HS-5 (cell line): ENCODE data around the gene FBXO7.

Experiments used
- DNase-seq: peaks from one replicate; pipeline ENCODE4 v3.0.0-alpha.2; 2012; ENCODE audit warnings: low read depth

The FBXO7 gene

GRCh38 chr22:32490279-32490678 lies 15.7 kb downstream of the FBXO7 start:
- no peak for DNase-seq

DNA sequence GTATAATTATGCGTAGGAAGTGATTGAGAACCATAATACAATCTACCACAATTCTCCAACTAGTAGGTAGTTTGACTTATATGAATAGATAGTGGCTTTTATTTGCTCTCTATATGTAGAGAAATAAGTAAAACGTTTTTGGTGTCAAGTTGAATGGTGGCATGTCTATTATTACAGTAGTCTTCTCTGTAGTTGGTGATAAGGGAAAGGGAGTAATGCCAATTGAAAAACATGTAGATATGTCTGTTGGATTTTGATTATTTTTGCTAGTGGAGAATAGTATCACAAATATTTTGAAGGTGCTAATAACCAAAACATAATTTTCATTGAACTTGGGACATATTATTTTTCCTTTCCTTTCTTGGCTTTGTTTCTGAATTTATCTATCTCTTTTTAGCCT lies 17.5 kb downstream of the FBXO7 start:
- DNase-seq: no peak

GRCh38 chr22:32493551-32493950 lies 18.9 kb downstream of the FBXO7 start:
- DNase-seq: no peak

DNA sequence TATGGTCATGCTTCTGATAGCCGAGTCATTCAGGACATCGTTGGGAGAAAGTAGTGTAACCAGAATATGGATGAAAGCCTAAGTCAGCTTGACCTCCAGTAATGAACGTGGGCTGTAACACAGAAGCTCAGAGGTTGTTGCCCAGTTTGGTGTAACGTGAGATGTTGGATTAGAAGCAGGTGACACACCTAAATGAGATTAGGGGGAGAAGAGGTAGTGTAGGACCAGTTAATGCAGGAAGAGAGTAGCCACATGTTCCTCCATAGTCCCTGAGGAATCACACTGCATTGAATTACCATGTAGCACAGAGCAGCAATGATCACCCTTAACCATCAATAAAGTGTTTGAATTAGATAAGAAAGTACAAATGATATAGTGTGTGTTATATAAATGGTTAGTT lies 20.4 kb downstream of the FBXO7 start:
- no peak for DNase-seq

GRCh38 chr22:32499666-32500065 lies 25.1 kb downstream of the FBXO7 start:
- DNase-seq: no peak

DNA sequence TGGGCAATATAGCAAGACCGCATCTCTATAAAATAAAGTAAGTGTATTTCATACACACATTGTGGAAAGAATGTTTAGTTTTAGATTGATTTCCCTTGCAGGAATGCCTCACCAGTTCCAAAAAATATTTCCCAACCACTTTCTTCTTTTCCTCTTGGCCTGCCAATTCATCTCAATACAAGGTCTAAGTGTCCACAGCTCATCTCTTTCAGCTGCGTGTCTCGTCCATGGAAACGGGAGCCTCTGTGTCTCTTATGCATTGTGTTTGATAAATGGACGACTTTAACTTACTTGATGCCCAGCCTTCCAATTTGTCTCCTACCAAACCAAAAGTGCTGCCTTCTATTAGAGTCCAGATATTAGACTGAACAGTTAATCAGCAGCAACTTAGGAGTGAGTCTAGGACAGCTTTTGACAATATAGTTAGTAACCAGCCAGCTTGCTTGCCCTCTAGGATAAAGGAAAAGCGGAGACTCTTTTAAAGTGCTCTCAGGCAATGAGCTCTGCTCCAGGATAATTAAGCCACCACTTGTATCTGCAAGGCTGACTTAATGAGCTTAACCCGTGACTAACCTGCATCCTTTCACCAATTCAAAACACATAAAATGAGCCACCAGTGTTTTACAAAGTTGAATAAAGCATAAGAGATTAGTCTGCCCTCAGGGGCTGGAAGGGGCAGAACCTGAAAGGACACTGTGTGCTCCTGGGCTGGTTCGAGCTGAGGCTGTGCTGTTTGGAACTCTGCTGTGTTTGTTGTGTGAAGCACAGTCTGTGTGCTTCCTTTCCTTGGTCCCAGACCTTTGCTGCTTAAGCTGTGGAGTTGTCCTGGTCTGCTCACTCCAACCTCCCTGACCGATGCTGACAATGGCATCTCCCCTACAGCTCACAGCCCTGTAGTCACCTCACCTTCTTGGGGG lies 27.5 kb downstream of the FBXO7 start:
- DNase-seq: no peak

DNA sequence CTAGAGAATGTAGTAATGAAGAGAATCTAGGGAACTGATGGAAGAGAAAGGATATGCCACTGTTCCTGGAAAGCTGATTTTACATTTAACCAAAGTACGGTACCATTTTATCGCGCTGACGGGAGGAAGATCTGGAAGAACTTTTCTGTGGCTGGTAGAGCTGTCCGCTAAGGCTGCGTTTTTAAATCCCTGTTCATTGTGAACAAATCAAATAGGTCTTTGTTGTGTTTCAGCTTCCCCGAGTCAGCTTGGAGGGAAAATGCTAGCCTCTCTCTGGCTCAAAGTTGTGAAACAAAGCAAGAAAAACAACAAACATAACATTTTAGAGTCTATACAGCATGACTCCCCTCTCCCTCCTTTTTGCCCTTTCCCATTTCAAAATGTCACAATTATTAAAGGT lies 34.4 kb downstream of the FBXO7 start:
- no peak for DNase-seq

DNA sequence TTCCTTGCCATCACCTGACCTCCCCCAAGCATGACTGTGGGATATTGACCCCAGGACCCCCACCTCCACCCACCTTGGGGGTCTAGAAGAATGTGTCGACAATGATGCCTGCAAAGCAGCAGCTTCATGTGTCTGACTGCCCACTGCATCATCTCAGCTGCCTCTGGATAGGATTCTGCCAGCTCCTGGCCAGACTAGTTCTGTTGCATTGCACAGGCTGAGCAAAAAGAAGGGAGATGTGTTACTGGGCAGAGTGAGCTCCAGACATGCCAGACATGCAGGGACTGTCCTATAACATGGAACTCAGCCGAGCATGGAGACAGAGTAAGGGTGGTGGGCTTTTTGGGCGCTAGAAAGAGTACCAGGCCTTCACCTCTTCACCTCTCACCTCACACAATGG lies 36.7 kb downstream of the FBXO7 start:
- DNase-seq: no peak

DNA sequence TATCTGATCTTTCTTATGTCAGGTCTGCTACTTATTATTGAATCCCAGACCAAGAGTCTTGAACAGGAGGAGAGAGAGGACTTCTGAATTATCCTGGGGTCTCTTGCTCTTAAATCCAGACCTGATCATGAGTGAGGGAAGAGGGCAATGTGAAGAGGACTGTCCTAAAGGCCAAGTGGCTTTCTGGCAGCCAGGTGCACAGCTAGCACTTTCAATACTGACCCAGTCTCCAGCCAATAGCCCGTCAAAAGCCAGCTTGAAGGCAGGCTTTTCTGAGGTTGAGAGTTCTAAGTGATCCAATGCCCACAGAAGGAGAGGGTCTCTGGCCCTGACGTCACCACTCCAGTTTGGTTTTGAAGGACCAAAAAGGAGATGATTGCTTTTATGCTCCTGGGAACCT lies 37.2 kb downstream of the FBXO7 start:
- DNase-seq: no peak

DNA sequence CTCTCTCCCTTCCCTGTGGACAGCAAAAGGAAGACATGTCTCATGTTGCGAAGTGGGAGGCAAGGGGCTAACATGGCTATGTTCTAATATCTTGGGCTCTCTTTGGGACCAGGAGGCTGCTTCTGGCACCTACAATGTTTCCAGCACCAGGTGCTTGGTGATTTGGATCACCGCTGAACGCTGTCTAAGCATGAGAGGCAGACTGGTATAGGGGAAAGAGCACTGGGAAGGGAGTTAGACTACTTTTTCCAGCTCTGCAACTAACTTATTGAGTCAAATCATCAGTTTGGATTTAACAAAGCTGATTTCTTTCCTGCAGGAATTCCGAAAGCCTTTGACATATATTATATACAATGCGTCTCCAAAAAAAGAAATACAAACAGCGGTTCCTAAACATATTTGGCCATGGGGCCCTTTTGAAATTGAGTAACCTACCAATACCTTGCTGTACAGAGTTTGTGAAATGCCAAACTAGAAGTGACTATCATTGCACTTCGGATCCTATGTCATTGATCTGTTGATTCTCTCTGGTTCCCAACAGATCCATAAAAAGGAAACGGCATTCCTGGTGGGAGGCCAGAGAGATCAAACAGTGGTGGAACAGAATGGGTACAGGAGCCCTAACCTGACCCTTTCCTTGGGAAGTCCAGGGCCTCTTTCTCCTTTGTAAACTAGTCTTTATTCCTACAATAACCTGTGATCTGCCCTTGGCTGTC lies 37.8 kb downstream of the FBXO7 start:
- DNase-seq: no peak

- DNase-seq: no peak
Measured at GRCh38 chr22:32515084-32515483, 40.5 kb downstream of the FBXO7 start.

DNA sequence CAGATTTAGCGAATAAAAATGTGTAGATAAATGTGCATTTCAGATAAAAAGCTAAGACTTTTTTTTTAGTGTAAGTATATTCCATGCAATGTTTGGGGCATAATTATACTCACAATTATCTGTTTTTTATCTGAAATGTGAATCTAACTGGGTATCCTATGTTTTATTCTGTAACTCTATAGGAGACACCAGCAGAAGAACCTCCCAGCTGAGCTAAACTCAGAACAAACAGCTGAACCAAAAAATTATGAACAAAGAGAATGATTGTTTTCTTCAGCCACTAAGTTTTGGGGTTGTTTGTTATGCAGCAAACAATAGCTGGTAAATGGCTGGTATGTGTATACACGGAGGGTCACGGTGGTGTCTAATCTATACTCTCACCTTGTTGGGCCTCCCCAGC lies 42.9 kb downstream of the FBXO7 start:
- DNase-seq: no peak

GRCh38 chr22:32517921-32518320 lies 43.3 kb downstream of the FBXO7 start:
- DNase-seq: no peak

DNA sequence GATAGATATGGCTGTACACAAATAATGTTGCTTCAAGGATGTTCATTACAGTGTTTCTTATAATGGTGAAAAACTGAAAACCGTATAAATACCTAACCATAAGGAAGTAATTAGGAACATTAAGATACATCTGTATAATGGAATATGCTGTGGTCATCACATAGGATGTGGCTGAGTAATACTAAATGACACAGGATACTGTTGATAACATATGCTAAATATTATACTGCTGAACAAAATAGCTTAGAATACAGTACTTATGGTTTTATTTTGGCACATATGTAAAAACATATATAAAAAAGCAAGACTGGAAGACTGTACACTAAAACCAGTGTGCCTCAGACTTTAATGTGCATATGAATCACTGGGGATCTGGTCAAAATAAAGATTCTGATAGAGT lies 43.8 kb downstream of the FBXO7 start:
- peak; percentile 26 for DNase-seq

GRCh38 chr22:32518848-32519247 lies 44.2 kb downstream of the FBXO7 start:
- no peak for DNase-seq

DNA sequence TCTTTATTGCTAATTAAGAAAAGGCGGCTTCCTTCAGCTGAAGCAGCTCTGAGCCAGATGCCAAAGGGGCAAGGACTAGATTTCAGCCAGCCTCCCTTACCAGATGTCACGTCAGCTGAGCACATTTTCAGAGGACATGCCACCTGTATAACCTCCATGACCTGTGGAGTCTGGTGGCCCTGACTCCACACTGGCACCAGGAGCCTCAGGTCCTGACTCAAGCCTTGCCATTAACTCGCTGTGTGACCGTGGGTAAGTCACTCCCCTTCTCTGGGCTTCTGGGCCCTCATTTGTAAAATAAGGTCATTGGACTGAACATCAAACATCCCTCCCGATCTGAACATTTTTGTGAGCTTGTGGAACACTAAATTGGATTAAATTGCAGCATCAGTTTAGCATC lies 46.0 kb downstream of the FBXO7 start:
- no peak for DNase-seq

DNA sequence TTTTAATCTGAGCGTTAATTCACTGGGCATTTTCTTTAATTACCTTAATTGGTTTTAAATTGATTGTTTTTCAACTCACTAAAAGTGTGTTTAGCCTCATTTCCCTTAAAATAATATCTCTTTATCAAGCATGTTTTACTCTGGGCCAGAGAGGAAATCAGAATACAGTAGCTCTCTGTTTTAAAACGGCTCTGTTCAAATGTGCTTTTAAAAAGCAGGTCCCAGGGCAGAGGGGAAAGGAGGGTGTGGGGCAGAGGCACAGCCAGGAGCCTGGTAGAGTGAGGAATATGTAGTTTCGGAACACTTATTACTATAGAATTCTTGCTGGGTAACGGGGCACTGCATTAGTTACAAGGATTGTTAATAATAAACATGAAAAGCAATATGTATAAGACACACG lies 47.6 kb downstream of the FBXO7 start:
- DNase-seq: no peak

DNA sequence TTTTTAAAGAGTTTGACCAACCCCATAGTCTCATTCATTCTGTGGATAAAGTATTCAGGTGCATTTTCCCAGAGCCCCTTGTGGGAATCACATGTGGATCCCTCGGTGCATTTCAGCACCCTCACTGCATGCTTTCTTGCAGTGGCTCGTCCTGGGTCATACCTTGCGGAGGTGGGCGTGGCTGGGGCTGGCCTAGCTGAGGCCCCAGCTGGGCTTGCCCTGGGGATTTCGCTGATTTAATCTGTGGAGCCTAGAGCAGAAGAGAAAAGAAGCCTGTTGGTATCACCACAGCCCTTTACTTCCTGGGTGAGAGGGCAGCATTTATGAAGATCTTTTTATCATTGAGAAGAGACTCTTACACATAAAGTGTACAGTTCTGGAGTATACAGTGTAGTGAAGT lies 53.1 kb downstream of the FBXO7 start:
- DNase-seq: no peak

- no peak for DNase-seq
Measured at GRCh38 chr22:32528316-32528715, 53.7 kb downstream of the FBXO7 start.

- DNase-seq: peak; percentile 18
Measured at GRCh38 chr22:32528984-32529982, 54.7 kb downstream of the FBXO7 start.

- DNase-seq: no peak
Measured at GRCh38 chr22:32531228-32531627, 56.6 kb downstream of the FBXO7 start.
